Endothelial cell of umbilical vein (primary cell): Measurements from ENCODE around the gene RIT2. TPM values are rescaled to one million over a fixed set of nuclear protein-coding genes. Genes with fewer than 3 reads are reported as not detected.

Experiments used
- BruUV-seq: library from RNA; stranded (reverse); fragments of 400-500 nt; replicated peaks from 2 replicates; lab custom pipeline; 2021; lab: Mats Ljungman, UMichigan
- CTCF ChIA-PET: fragments of 300-600, 350-600 bp; sonication (Branson Sonifier 250); formaldehyde crosslinking; loops from one replicate; lab custom pipeline; 2021; ENCODE audit warnings: antibody characterized with exemption, inconsistent platforms; lab: Charles Lee
- POLR2A ChIA-PET: fragments of 300-600, 350-600 bp; sonication (Branson Sonifier 250); formaldehyde crosslinking; loops from one replicate; lab custom pipeline; 2021; ENCODE audit warnings: antibody characterized with exemption, inconsistent platforms; lab: Charles Lee
- DNase-seq: peaks from one replicate; pipeline ENCODE4 v3.0.0-alpha.2; 2011; ENCODE audit warnings: low read depth, low spot score
- FAIRE-seq: peaks from 2 replicates; lab custom pipeline; 2011; peaks lifted over from hg19 to GRCh38; lab: Jason Lieb, UNC
- H2AFZ ChIP-seq: 2 replicates; pipeline ENCODE4 v1.6.0; 2012; ENCODE audit warnings: low read depth, low read length, control low read depth, inconsistent platforms
- H3K27ac ChIP-seq: 2 replicates; pipeline ENCODE4 v1.5.1; 2011; ENCODE audit warnings: low read depth, mild to moderate bottlenecking, control low read depth, low read length, moderate library complexity; ENCODE audit not compliant: insufficient read depth
- H3K27me3 ChIP-seq, 2 experiments: 2 replicates each; pipeline versions ENCODE4 v1.6.0 to v1.6.1; 2011; ENCODE audit warnings: low read length in 2 of 2, mixed read lengths in 1 of 2; ENCODE audit not compliant: control insufficient read depth in 2 of 2, insufficient read depth in 2 of 2
- H3K36me3 ChIP-seq, 2 experiments: 2 replicates in 1 of 2; 3 replicates in 1 of 2; pipeline ENCODE4 v1.5.1; 2011; ENCODE audit warnings: low read length in 2 of 2, mild to moderate bottlenecking in 1 of 2, moderate library complexity in 1 of 2; ENCODE audit not compliant: control insufficient read depth in 2 of 2, insufficient read depth in 2 of 2; ENCODE audit errors: extremely low read depth in 1 of 2
- H3K4me1 ChIP-seq: 3 replicates; pipeline ENCODE4 v1.5.1; 2011; ENCODE audit warnings: mild to moderate bottlenecking, low read length; ENCODE audit not compliant: control insufficient read depth, insufficient read depth; ENCODE audit errors: extremely low read depth
- H3K4me2 ChIP-seq: 2 replicates; pipeline ENCODE4 v1.6.1; 2011; ENCODE audit warnings: low read length, control low read depth, mixed read lengths; ENCODE audit not compliant: insufficient read depth
- H3K4me3 ChIP-seq, 3 experiments: fragments of 200-600 bp in 1 of 3; sonication (generic), shearing (Covaris generic) in 1 of 3; replicated peaks in 1 of 3; 2 replicates each; pipeline ENCODE4 v1.5.1; 2011 to 2016; ENCODE audit warnings: control low read depth in 3 of 3, low read length in 3 of 3, mild to moderate bottlenecking in 2 of 3, inconsistent platforms in 1 of 3, low read depth in 1 of 3, moderate library complexity in 1 of 3; ENCODE audit not compliant: insufficient read depth in 1 of 3
- H3K79me2 ChIP-seq: 2 replicates; pipeline ENCODE4 v1.6.0; 2012; ENCODE audit warnings: low read length, inconsistent platforms; ENCODE audit not compliant: control insufficient read depth, insufficient read depth
- H3K9ac ChIP-seq: replicated peaks from 2 replicates; pipeline ENCODE3; 2011; ENCODE audit warnings: low read length, control low read depth; ENCODE audit not compliant: insufficient read depth; ENCODE audit errors: extremely low read depth
- H3K9me1 ChIP-seq: replicated peaks from 3 replicates; pipeline ENCODE4 v1.6.0; 2011; ENCODE audit warnings: mild to moderate bottlenecking, low read length; ENCODE audit not compliant: control insufficient read depth, insufficient read depth; ENCODE audit errors: extremely low read depth
- H3K9me3 ChIP-seq: replicated peaks from 2 replicates; pipeline ENCODE4 v1.5.1; 2012; ENCODE audit warnings: low read length, inconsistent platforms; ENCODE audit not compliant: control insufficient read depth, insufficient read depth
- H4K20me1 ChIP-seq: replicated peaks from 2 replicates; pipeline ENCODE3; 2011; ENCODE audit warnings: mild to moderate bottlenecking, low read length; ENCODE audit not compliant: control insufficient read depth, insufficient read depth; ENCODE audit errors: extremely low read depth
- EZH2 ChIP-seq: IDR thresholded peaks from 2 replicates; pipeline ENCODE4 v1.6.1; 2012; ENCODE audit warnings: borderline replicate concordance, low read depth, mild to moderate bottlenecking, moderate library complexity, low read length, inconsistent platforms; ENCODE audit not compliant: severe bottlenecking
- FOS ChIP-seq: IDR thresholded peaks from 2 replicates; pipeline ENCODE4 v1.6.1; 2011; ENCODE audit warnings: mild to moderate bottlenecking, low read length, moderate library complexity, borderline replicate concordance; ENCODE audit not compliant: insufficient read depth
- GATA2 ChIP-seq: IDR thresholded peaks from 2 replicates; pipeline ENCODE4 v1.7.0; 2011; ENCODE audit warnings: low read depth, mild to moderate bottlenecking, moderate library complexity, mixed read lengths, low read length; ENCODE audit not compliant: insufficient read length, insufficient read depth
- JUN ChIP-seq: IDR thresholded peaks from 2 replicates; pipeline ENCODE4 v1.6.1; 2011; ENCODE audit warnings: borderline replicate concordance, low read depth; ENCODE audit not compliant: insufficient read length, insufficient read depth
- MYC ChIP-seq: IDR thresholded peaks from one replicate; pipeline ENCODE4 v1.6.1; 2011; ENCODE audit warnings: mild to moderate bottlenecking, low read depth, low read length
- POLR2A ChIP-seq: IDR thresholded peaks from 2 replicates; pipeline ENCODE4 v1.6.1; 2012; ENCODE audit warnings: low read depth, mild to moderate bottlenecking, control low read depth, low read length
- POLR2AphosphoS5 ChIP-seq: IDR thresholded peaks from 2 replicates; pipeline ENCODE4 v1.6.1; 2012; ENCODE audit warnings: low read depth, mild to moderate bottlenecking, control low read depth, low read length, moderate library complexity; ENCODE audit not compliant: insufficient read depth
- dilution Hi-C: fragments of 300-500 bp; cut with MboI; formaldehyde crosslinking; loops from one replicate; pipeline ENCODE4 v1.15.0; 2019; ENCODE audit warnings: low sequenced_read_pairs; ENCODE audit not compliant: extremely low pct_ligation_motif_present
- intact Hi-C: fragments of 100-400 bp; cut with micrococcal nuclease; formaldehyde crosslinking; loops from one replicate; pipeline ENCODE4 v1.10.0; 2022
- polyA plus RNA-seq, 4 experiments: library from polyadenylated mRNA; depleted of rRNA in 3 of 4; stranded (reverse) in 3 of 4; unstranded in 1 of 4; fragments of >200 nt; gene quantifications; 2 replicates each; pipeline versions ENCODE4 v1.2.1 to v1.2.3, GENCODE V29; 2011 to 2012; ENCODE audit warnings: missing spikeins in 1 of 4
- total RNA-seq: library from RNA; stranded (reverse); gene quantifications from 2 replicates; pipeline ENCODE4 v1.2.3, GENCODE V29; 2021
- TF ChIP-seq, protein P1 (sequence below), 2 donors: IDR thresholded peaks; 1 replicate in 1 of 2; 2 replicates in 1 of 2; pipeline ENCODE4 v1.5.1; 2011; ENCODE audit warnings: low read length in 2 of 2, mild to moderate bottlenecking in 2 of 2, moderate library complexity in 2 of 2, control low read depth in 1 of 2, inconsistent platforms in 1 of 2, low read depth in 1 of 2; ENCODE audit not compliant: insufficient read depth in 1 of 2; ENCODE audit errors: extremely low read depth in 1 of 2
- TF ChIP-seq, protein P2 (sequence below): IDR thresholded peaks from 2 replicates; pipeline ENCODE4 v1.6.1; 2011; ENCODE audit not compliant: insufficient read depth, insufficient read length

Gene RIT2
- total and polyA plus RNA-seq, 2 donors (not counting 3 experiments of a cell fraction or from before 2014, with no cell fraction given) = not detected

DNA sequence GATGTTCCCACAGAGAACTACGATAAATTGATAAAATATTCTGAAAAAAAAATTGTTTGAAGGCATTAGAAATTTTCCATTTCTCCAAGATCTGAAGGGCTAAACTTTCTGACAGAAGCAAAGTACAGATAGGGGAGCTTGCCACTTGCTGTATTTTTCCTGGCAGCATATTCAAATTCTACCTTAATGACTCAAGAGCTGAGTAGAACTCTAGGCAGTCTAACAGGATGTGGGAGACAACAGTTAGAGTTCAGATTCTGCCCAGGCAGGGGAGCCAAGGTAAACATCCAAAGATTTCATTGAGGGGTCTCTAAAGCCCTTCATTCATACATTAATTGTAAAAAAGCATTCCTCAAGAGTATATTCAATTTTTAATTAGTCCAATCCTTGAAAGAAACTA is 46.0 kb upstream of the RIT2 start:
- intact Hi-C loops (no loop called here), dilution Hi-C loops (no loop called here)
- CTCF ChIA-PET = no interaction called here
- H3K9me3 ChIP-seq = no peaks in the 10 kb centered on the region
- no peak overlapping the region for H3K4me3 ChIP-seq
- H4K20me1 ChIP-seq = no peaks in the 10 kb centered on the region
- H2AFZ ChIP-seq = no peak overlapping the region
- no peaks in the 10 kb centered on the region for H3K9me1 ChIP-seq
- peak overlapping the region; percentile 1 for H3K4me2 ChIP-seq
- no peak overlapping the region for H3K27ac ChIP-seq
- POLR2A ChIA-PET = no interaction called here
- no peak overlapping the region for H3K9ac ChIP-seq
- peak; percentile 33 for TF ChIP-seq GATA2
- TF ChIP-seq, protein P1, sequence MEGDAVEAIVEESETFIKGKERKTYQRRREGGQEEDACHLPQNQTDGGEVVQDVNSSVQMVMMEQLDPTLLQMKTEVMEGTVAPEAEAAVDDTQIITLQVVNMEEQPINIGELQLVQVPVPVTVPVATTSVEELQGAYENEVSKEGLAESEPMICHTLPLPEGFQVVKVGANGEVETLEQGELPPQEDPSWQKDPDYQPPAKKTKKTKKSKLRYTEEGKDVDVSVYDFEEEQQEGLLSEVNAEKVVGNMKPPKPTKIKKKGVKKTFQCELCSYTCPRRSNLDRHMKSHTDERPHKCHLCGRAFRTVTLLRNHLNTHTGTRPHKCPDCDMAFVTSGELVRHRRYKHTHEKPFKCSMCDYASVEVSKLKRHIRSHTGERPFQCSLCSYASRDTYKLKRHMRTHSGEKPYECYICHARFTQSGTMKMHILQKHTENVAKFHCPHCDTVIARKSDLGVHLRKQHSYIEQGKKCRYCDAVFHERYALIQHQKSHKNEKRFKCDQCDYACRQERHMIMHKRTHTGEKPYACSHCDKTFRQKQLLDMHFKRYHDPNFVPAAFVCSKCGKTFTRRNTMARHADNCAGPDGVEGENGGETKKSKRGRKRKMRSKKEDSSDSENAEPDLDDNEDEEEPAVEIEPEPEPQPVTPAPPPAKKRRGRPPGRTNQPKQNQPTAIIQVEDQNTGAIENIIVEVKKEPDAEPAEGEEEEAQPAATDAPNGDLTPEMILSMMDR (IDR thresholded peaks at IDR 0.05; ENCODE audit: extremely low read depth in 1 of 2, insufficient read depth in 1 of 2, low read depth in 1 of 2, low read length in 2 of 2) = no peak
- TF ChIP-seq FOS = peak; percentile 70
- TF ChIP-seq POLR2AphosphoS5 = peak; percentile 31
- BruUV-seq = no TSS peak
- FAIRE-seq (no peak), DNase-seq (peak; percentile 62)
- no peaks in the 10 kb centered on the region for H3K27me3 ChIP-seq
- H3K79me2 ChIP-seq = no peaks in the 10 kb centered on the region
- no peaks in the 10 kb centered on the region for H3K36me3 ChIP-seq
- H3K4me1 ChIP-seq = peaks cover 14% of the 10 kb centered on the region

DNA sequence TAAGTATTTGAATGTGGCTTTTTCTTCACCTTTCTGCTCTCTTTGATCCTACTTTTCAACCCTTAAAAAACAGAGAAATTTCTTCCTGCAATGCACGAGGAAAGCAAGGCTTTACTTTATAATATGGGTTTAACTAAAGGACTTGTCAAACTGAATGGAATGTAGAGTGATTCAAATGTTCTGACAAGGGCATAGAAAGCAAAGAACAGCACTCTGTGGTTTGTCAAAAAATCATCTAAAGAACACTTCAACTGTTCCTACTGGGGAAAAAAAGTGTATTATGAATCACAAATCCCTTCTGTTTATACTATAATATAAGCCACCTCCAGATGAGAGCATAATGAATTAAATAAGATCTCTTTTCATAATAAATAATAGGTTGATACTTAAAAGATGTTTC is 45.0 kb upstream of the RIT2 start:
- intact Hi-C loops = no loop called here
- dilution Hi-C loops = no loop called here
- no peaks in the 10 kb centered on the region for H3K9me1 ChIP-seq
- no peak overlapping the region for H3K4me2 ChIP-seq
- no TSS peak for BruUV-seq
- no peaks in the 10 kb centered on the region for H4K20me1 ChIP-seq
- POLR2A ChIA-PET = no interaction called here
- FAIRE-seq = no peak
- CTCF ChIA-PET = no interaction called here
- no peaks in the 10 kb centered on the region for H3K36me3 ChIP-seq
- no peaks in the 10 kb centered on the region for H3K79me2 ChIP-seq
- DNase-seq = no peak
- H2AFZ ChIP-seq = no peak overlapping the region
- TF ChIP-seq POLR2A (no peak), POLR2AphosphoS5 (no peak), EZH2 (no peak), GATA2 (no peak), FOS (no peak), JUN (no peak), MYC (no peak)
- TF ChIP-seq, protein P1 (IDR thresholded peaks at IDR 0.05; ENCODE audit: extremely low read depth in 1 of 2, insufficient read depth in 1 of 2, low read depth in 1 of 2, low read length in 2 of 2) = no peak
- TF ChIP-seq, protein P2, sequence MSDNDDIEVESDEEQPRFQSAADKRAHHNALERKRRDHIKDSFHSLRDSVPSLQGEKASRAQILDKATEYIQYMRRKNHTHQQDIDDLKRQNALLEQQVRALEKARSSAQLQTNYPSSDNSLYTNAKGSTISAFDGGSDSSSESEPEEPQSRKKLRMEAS = no peak
- H3K9ac ChIP-seq = no peak overlapping the region
- no peak overlapping the region for H3K27ac ChIP-seq
- H3K4me1 ChIP-seq = peaks cover 14% of the 10 kb centered on the region
- H3K4me3 ChIP-seq = no peak overlapping the region
- no peaks in the 10 kb centered on the region for H3K9me3 ChIP-seq
- H3K27me3 ChIP-seq = no peaks in the 10 kb centered on the region
